K562 (cell line): ENCODE results near the gene UBR4. TPM values are rescaled to one million over a fixed set of nuclear protein-coding genes. Genes with fewer than 3 reads are reported as not detected.

Experiments used
- ATAC-seq: fragments of 200-7000 bp; cut with Tn5 transposase; 3 replicates; pipeline ENCODE4 v1.9.1; 2020; ENCODE audit warnings: moderate library complexity
- BruUV-seq: library from RNA; stranded (reverse); fragments of 400-500 nt; replicated peaks from 2 replicates; lab custom pipeline; 2021; lab: Mats Ljungman, UMichigan
- CTCF ChIA-PET: fragments of 300-600 bp; formaldehyde crosslinking; extraction: SDS; loops from one replicate; lab custom pipeline; 2021; ENCODE audit warnings: low intra/inter-chr PET ratio; lab: Yijun Ruan, JAX
- POLR2A ChIA-PET: fragments of 300-600, 350-650 bp; sonication (Branson Sonifier 250); formaldehyde crosslinking; extraction: SDS; loops from one replicate; lab custom pipeline; 2021; ENCODE audit warnings: antibody characterized with exemption, inconsistent platforms; lab: Yijun Ruan, JAX
- DNase-seq, 4 experiments: peaks; one replicate each; pipeline versions ENCODE4 v3.0.0 to v3.0.0-alpha.2; 2011 to 2018; ENCODE audit warnings: low spot score in 3 of 4, mixed read lengths in 3 of 4; ENCODE audit errors: extremely low read depth in 1 of 4
- FAIRE-seq: peaks from 2 replicates; lab custom pipeline; 2011; peaks lifted over from hg19 to GRCh38; lab: Jason Lieb, UNC
- H2AFZ ChIP-seq: 2 replicates; pipeline ENCODE4 v1.6.0; 2011; ENCODE audit warnings: low read depth, low read length, control low read depth, inconsistent platforms
- H3K27ac ChIP-seq: fragments of 200-600 bp; 3 replicates; pipeline ENCODE4 v1.8.0; 2011; ENCODE audit warnings: low read depth, mild to moderate bottlenecking, control low read depth, inconsistent platforms, low read length, moderate library complexity, mixed read lengths; ENCODE audit errors: extremely low read depth
- H3K27me3 ChIP-seq, 2 experiments: fragments of 300-600 bp in 1 of 2; 2 replicates in 1 of 2; 3 replicates in 1 of 2; pipeline versions ENCODE4 v1.6.0 to v1.8.0; 2011; ENCODE audit warnings: inconsistent platforms in 2 of 2, low read length in 2 of 2, mild to moderate bottlenecking in 1 of 2, mixed read lengths in 1 of 2, moderate library complexity in 1 of 2; ENCODE audit not compliant: control insufficient read depth in 2 of 2, insufficient read depth in 2 of 2
- H3K36me3 ChIP-seq: fragments of 300-600 bp; 3 replicates; pipeline ENCODE4 v1.8.0; 2011; ENCODE audit warnings: mild to moderate bottlenecking, low read length, inconsistent platforms; ENCODE audit not compliant: control insufficient read depth, insufficient read depth
- H3K4me1 ChIP-seq, 2 experiments: fragments of 200-600 bp in 1 of 2; replicated peaks in 1 of 2; 2 replicates in 1 of 2; 3 replicates in 1 of 2; pipeline versions ENCODE4 v1.5.1 to v1.8.0; 2011; ENCODE audit warnings: inconsistent platforms in 2 of 2, low read length in 2 of 2, mild to moderate bottlenecking in 1 of 2, mixed read lengths in 1 of 2, moderate library complexity in 1 of 2; ENCODE audit not compliant: control insufficient read depth in 2 of 2, insufficient read depth in 2 of 2
- H3K4me2 ChIP-seq: 2 replicates; pipeline ENCODE4 v1.6.1; 2011; ENCODE audit warnings: low read length, control low read depth, inconsistent platforms, mixed read lengths; ENCODE audit not compliant: insufficient read depth
- H3K4me3 ChIP-seq: fragments of 200-600 bp; sonication (generic), shearing (Covaris generic); 2 replicates; pipeline ENCODE4 v1.5.1; 2016; ENCODE audit warnings: control low read depth, inconsistent platforms
- H3K79me2 ChIP-seq: fragments of 200-600 bp; 3 replicates; pipeline ENCODE4 v1.8.0; 2011; ENCODE audit warnings: low read length, inconsistent platforms; ENCODE audit not compliant: control insufficient read depth, insufficient read depth
- H3K9ac ChIP-seq, 2 experiments: 2 replicates each; pipeline versions ENCODE4 v1.6.0 to v1.6.1; 2011; ENCODE audit warnings: low read depth in 2 of 2, low read length in 2 of 2, control low read depth in 1 of 2, inconsistent platforms in 1 of 2, mild to moderate bottlenecking in 1 of 2, mixed read lengths in 1 of 2; ENCODE audit not compliant: insufficient read depth in 1 of 2
- H3K9me1 ChIP-seq: one replicate; pipeline ENCODE4 v1.6.0; 2011; ENCODE audit warnings: inconsistent platforms, mild to moderate bottlenecking, low read length, moderate library complexity; ENCODE audit not compliant: control insufficient read depth, insufficient read depth
- H3K9me3 ChIP-seq: replicated peaks from 2 replicates; pipeline ENCODE4 v1.5.1; 2011; ENCODE audit warnings: low read depth, low read length, inconsistent platforms; ENCODE audit not compliant: control insufficient read depth, insufficient read depth
- H4K20me1 ChIP-seq: replicated peaks from 2 replicates; pipeline ENCODE4 v1.6.1; 2011; ENCODE audit warnings: low read length, inconsistent platforms, mixed read lengths; ENCODE audit not compliant: control insufficient read depth, insufficient read depth
- BACH1 ChIP-seq: fragments of 200-800 bp; sonication (Bioruptor generic); IDR thresholded peaks from 2 replicates; pipeline ENCODE4 v1.6.1; 2016; ENCODE audit warnings: missing genetic modification characterization, missing compliant biosample characterization
- BRD4 ChIP-seq: fragments of 200-600 bp; sonication (generic); IDR thresholded peaks from 2 replicates; pipeline ENCODE4 v1.6.1; 2017; ENCODE audit warnings: inconsistent platforms
- IRF1 ChIP-seq: sonication (generic); formaldehyde crosslinking; IDR thresholded peaks from 2 replicates; pipeline ENCODE4 v1.8.0; 2022; ENCODE audit warnings: missing genetic modification reagents, mild to moderate bottlenecking, borderline replicate concordance
- LEF1 ChIP-seq: fragments of 450-650 bp; IDR thresholded peaks from 2 replicates; pipeline ENCODE4 v1.6.1; 2016; ENCODE audit warnings: mild to moderate bottlenecking
- RBM15 ChIP-seq: fragments of 200-400 bp; formaldehyde crosslinking; IDR thresholded peaks from 2 replicates; pipeline ENCODE4 v1.6.1; 2018; ENCODE audit warnings: mild to moderate bottlenecking, low read length, moderate library complexity; ENCODE audit not compliant: insufficient read depth
- SETDB1 ChIP-seq: IDR thresholded peaks from one replicate; pipeline ENCODE4 v1.6.1; 2012; ENCODE audit warnings: low read length, control low read depth, inconsistent platforms
- ZMIZ1 ChIP-seq, 2 experiments: fragments of 150-350 bp in 1 of 2; IDR thresholded peaks; 2 replicates each; pipeline ENCODE4 v1.6.1; 2012 to 2016; ENCODE audit warnings: low read depth in 2 of 2, low read length in 2 of 2, mild to moderate bottlenecking in 1 of 2, moderate library complexity in 1 of 2
- ZNF551 ChIP-seq: fragments of 250-450 bp; sonication (Bioruptor Pico); IDR thresholded peaks from 2 replicates; pipeline ENCODE4 v1.5.0; 2021; ENCODE audit warnings: mild to moderate bottlenecking, moderate library complexity
- ZNF695 ChIP-seq: fragments of 450-650 bp; formaldehyde crosslinking; IDR thresholded peaks from 2 replicates; pipeline ENCODE4 v1.4.0; 2020; ENCODE audit warnings: mild to moderate bottlenecking, moderate library complexity
- WGBS: fragments of 100-300 bp; shearing (Covaris generic); methylation state at CpG from one replicate; pipeline ENCODE4 v1.1.6; 2016; ENCODE audit warnings: low coverage, mixed read lengths; ENCODE audit not compliant: insufficient coverage; ENCODE audit errors: missing lambda C conversion rate; 5-methylcytosine and 5-hydroxymethylcytosine counted together
- in situ Hi-C: fragments of 300-500 bp; cut with MboI; formaldehyde crosslinking; loops from 4 replicates; pipeline ENCODE4 v1.15.0; 2018; ENCODE audit warnings: inconsistent platforms, mixed read lengths
- intact Hi-C: fragments of 100-400 bp; cut with micrococcal nuclease; formaldehyde crosslinking; loops from 2 replicates; pipeline ENCODE4 v1.14.2; 2022
- polyA plus RNA-seq, 8 experiments: library from polyadenylated mRNA; depleted of rRNA in 4 of 8; stranded (reverse) in 5 of 8; unstranded in 3 of 8; fragments of >200 nt; fragmentation: Nextera tagmentation in 2 of 8; fragmentation: Illumina TruSeq in 1 of 8; extraction: Ambion mirVana in 2 of 8; extraction: Trizol in 1 of 8; gene quantifications; 2 replicates each; pipeline versions ENCODE4 v1.2.1 to v1.2.3, GENCODE V29; 2011 to 2014; ENCODE audit warnings: inconsistent platforms in 1 of 8, missing spikeins in 1 of 8
- total RNA-seq, 7 experiments: library from RNA; depleted of rRNA in 6 of 7; stranded (reverse); fragments of >200 nt in 6 of 7; fragmentation: Illumina TruSeq in 2 of 7; extraction: Trizol in 2 of 7; gene quantifications; 2 replicates each; pipeline versions ENCODE4 v1.2.1 to v1.2.3, GENCODE V29; 2011 to 2021; ENCODE audit warnings: low replicate concordance in 1 of 7

Gene UBR4
- total and polyA plus RNA-seq, 9 of the 15 experiments (the other 6 are each of a cell fraction or from before 2014, with no cell fraction given), result 55.4 to 277 (median 123) TPM

- no peak for FAIRE-seq
- H3K9me1 ChIP-seq, result no peaks in the 10 kb centered on the region
- no peak overlapping the region for H2AFZ ChIP-seq
- WGBS, result 5% methylated on average over 7 of the region's 7 CpGs
- H3K4me1 ChIP-seq, result 0 out of 5 replicates have a peak, but pooled peaks cover 0 to 2% of the 10 kb centered on the region in 2 experiments
- no peak overlapping the region for H3K27ac ChIP-seq
- DNase-seq, result no peak
- H4K20me1 ChIP-seq, result peaks cover 14% of the 10 kb centered on the region
- ChIA-PET CTCF (no interaction called here), POLR2A (interaction anchor here (0.8 kb wide), 1 partner anchor 12 kb away, joined by 3 read pairs; no protein-coding TSS in a partner anchor)
- H3K4me3 ChIP-seq, result no peak overlapping the region
- no TSS peak for BruUV-seq
- peak; percentile 31; the same call in 2 of the 3 replicates for ATAC-seq
- H3K36me3 ChIP-seq, result no peaks in the 10 kb centered on the region
- in situ Hi-C loops, result no loop called here
- H3K27me3 ChIP-seq, result peaks cover 63 to 75% of the 10 kb centered on the region in 2 experiments
- intact Hi-C loops, result no loop called here
- no peak overlapping the region for H3K9ac ChIP-seq
- TF ChIP-seq ZNF551 (CRISPR knock-in tag) (no peak), LEF1 (no peak), BRD4 (no peak), SETDB1 (no peak), ZNF695 (CRISPR knock-in tag) (no peak), BACH1 (no peak), ZMIZ1 (IDR thresholded peaks at IDR 0.05; ENCODE audit: low read depth in 2 of 2, low read length in 2 of 2) (no peak), RBM15 (no peak), IRF1 (CRISPR knock-in tag) (no peak)
- H3K4me2 ChIP-seq, result no peak overlapping the region
- H3K79me2 ChIP-seq, result no peaks in the 10 kb centered on the region
- H3K9me3 ChIP-seq, result no peaks in the 10 kb centered on the region
Observed at GRCh38 chr1:19035377-19036040, 174.6 kb downstream of the UBR4 start.
